ENCODE measurements around the gene CD3E.

CD3E gene

DNA sequence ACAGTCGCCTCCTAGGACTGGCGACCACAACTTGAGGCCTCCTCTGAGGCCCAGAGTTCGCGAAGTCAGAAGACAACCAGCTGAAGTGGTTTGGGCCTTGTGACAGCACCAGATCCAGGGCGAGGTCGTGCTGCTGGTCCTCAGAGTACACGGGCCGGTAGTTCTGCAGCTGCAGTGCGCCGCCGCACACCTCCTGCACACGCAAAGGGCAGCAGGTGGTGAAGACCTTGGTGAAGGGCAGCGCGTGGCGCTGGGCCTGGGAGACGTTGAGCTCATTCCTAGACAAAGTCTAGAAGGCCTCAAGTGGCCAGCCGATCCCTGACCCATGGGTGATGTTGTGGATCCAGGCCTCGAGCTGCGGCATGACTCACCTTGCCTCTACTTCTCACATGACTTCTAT, 18.2 kb downstream of the CD3E start:
- no peak for DNase-seq (ENCODE audit: low read depth)

DNA sequence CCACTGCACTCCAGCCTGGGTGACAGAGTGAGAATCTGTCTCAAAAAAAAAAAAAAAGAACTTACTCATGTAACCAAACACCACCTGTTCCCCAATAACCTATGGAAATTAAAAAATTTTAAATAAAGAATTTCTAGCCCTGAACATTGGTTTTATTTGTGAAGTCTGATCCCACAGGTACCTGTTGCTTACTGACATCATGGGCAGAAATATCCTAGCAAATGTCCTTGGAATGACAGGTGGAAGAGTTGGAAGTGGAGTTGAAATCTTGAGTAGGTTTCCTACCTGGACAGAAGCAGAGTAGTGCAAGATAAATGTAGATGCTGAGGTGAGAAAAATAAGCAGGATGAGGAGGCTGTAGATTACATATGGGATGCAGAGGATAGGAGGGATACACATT, 20.8 kb downstream of the CD3E start:
- no peak for DNase-seq (ENCODE audit: low read depth)

DNA sequence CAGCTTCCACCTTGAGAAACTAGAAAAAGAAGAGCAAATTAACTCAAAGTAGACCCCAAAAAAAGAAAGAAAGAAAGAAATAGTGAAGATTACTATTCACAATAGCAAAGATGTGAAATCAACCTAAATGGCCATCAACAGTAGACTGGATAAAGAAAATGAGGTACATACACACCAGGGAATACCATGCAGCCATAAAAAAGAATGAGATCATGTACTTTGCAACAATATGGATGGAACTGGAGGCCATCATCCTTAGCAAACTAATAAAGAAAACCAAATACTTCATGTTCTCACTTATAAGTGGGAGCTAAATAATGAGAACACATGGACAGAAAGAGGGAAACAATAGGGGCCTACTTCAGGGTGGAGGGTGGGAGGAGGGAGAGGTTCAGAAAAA, 24.2 kb downstream of the CD3E start:
- DNase-seq (ENCODE audit: low read depth), result no peak

DNA sequence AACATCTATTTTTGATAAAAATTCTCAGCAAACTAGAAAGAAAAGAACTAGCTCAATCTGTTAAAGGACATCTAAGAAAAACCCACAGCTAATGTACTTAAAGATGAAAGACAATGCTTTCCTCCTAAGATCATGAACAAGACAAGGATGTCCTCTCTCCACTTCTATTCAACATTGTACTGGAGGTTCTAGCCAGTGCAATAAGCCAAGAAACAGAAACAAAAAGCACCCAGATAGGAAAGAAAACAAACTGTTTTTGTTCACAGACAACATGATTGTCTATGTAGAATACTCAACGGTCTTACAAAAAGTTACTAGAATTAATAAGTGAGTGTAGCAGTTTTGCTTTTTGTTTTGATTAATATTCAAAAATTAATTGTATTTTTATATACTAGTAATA, 30.2 kb downstream of the CD3E start:
- no peak for DNase-seq (ENCODE audit: low read depth)

DNA sequence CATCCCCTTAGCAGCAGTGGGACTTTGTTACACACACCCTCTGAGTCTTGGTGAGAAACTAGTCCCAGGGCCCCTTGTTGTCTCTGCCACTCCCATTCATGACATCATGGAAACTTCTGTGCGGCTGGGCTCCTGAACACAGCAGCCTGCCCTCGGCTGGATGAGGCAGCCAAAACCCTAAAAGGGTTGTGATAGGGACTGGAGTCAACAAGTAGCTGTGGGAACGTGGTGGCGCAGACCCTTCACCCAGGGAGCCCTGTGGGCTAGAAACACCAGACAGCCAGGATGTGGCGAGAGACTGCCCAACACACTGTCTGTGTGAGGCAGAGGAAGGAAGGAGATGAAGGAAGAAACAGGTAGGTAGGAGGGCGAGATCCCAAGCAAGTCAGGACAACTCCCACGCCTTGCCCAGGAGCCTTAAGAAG, 34.1 kb downstream of the CD3E start:
- peak; percentile 75 for DNase-seq (ENCODE audit: low read depth)

DNA sequence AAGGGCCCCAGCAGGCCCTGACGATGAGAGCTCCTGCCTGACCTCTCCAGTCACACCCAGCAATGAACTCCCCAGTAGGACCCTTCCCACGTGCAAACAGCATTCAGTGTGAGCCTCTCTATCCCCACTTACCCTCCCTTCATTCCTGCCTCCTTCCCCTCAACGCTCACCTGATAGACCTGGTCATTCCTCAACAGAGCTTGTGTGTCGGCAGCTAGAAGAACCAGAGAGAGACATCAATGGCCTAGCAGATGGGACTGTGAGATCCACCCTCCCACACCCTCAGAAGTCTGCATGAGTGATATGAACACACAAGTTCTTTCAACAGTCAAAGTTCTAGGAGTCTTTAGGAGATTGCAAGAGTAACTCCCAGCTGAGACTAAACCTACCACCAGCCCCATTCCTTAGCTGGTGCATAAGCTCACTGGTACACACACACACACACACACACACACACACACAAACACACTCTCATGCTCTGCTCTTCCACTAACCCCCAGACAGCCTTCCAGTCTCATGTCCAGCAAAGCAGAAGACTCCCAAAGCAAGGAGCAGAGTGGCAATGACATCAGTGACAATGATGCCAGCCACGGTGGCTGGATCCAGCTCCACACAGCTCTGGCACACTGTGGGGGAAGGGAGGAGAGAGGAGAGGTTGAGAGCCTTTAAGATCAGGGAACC, 34.9 kb downstream of the CD3E start:
- no peak for DNase-seq (ENCODE audit: low read depth)

DNA sequence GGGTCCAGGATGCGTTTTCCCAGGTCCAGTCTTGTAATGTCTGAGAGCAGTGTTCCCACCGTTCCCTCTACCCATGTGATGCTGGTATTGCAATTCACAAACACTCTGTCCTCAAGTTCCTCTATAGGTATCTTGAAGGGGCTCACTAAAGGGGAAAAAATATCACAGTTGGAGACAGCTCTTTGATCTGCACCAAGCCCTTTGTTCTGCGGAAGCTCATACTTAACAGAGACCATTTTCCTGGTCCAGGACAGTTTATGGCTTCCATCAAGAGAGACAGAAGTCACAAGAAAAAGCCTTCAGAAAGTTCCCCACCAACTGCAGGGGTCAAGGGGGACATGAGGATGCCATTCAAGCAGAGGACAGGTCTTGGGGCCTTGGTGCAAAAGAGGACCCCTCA, 35.9 kb downstream of the CD3E start:
- DNase-seq (ENCODE audit: low read depth), result no peak

DNA sequence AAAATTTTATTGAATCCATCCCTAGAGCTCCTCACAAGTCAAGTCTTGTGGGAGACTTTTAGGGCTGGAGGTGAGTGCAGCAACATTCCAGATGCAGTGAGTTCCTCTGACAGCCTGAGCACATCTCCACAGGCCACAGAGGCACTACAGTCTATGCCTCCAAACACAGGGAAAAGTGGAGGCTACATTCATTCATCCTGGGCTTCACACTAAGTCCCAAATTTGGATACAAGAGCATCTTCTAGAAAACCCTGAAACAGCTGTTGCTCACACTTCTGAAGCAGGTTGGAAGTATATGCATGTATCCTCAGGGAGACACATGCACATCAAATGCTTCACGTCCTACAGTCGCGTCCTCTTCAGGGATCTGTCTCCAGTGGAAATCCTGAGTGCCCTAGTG, 36.7 kb downstream of the CD3E start:
- no peak for DNase-seq (ENCODE audit: low read depth)

DNA sequence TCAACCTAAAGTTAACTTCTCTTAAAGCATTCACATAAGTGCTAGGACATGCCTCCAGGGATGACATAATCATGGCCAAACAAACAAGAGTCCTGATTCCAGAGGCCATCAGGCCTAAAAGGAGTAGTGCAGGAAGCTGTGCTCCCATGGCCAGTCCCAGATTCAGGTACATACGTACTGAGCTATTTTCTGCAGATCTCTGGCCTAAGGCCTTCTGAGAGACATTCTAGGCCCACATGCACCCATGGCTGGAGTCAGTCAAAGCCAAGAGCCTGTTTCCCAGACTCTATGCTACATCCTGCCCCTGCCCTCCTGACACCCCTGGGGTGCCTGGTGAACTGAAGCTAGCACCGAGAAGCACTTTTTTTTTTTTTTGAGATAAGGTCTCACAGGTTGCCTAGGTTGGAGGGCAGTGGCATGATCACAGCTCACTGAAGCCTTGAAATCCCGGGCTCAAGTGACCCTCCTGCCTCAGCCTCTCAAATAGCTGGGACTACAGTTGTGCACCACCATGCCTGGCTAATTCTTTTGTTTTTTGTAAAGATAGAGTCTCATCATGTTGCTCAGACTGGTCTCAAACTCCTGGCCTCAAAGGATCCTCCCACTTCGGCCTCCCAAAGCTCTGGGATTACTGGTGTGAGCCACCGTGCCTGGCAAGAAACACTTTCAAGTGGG, 37.4 kb downstream of the CD3E start:
- DNase-seq (ENCODE audit: low read depth), result no peak

DNA sequence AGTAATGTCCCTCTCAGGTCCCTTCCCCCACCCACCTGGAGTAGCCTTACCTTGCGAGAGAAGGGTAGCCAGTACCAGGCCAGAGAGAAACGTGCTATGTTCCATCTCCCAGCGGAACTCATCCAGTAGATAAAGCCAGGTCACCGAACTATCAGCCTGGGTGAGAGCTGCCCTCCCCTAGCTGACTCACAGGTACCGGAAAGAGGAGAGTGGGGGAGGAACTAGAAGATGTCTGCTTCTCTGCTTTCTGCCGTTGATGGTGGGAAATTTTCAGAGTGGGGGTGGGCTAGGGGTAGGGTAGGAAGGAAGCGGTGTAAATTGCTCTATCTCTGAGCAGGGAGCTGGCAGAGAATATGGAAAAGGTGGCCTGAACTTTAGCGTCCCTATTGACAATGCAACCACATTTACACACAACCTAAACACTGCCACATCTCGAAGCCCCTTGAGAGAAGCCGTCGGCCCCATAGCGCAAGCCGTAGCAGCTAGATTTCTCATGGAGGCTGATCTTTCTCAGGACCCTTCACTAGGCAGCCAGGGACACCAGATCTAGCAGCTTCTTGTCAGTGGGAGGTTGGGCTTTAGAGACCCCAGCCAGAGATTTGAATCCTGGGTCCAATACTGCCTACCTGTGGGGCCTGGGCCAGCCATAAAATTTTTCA, 38.1 kb downstream of the CD3E start, which contains the start of gene CD3D:
Gene CD3D (minus strand): TSS at position 203 of the 659 bp plus-strand sequence. CDS start 98 bp downstream, at position 105.
- peak; percentile 41 for DNase-seq (ENCODE audit: low read depth)

DNA sequence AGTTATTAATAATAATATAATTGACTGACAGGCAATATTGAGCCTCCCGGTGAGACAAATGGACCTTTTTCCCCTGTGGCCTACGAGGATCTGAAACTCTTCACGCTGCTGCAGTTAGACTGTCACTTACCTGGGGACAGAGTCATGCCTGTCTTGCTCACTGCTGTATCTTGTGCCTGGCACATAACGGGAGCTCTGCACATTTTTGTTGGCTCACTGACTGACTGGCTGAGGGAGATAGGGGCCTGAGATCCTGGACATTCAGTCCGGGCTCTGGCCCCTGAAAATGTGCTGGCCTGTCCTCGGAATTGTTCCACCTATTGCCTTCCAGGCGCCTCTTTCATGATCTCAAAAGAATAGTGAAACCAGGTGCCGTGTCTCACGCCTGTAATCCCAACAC, 38.7 kb downstream of the CD3E start:
- no peak for DNase-seq (ENCODE audit: low read depth)

DNA sequence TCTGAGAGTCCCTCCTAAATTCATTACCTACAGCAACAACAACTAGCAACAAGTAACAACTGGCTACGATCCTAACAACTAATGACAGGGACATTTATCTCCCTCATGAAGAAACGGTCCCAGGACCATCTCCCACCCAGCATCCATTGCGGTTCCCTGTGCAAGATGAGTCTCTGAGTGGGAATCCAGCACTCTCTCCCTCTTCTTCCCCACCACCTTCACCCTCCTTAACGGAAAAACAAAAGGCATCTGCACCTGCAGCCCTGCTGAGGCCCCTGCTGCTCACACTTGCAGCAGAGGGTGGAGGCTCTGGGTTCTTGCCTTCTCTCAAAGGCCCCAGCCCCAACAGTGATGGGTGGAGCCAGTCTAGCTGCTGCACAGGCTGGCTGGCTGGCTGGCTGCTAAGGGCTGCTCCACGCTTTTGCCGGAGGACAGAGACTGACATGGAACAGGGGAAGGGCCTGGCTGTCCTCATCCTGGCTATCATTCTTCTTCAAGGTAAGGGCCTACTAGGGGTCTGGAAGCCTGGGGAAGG, 39.5 kb downstream of the CD3E start, which contains the start of gene CD3G:
Gene CD3G (plus strand): TSS at position 364 of the 535 bp plus-strand sequence. CDS start 80 bp downstream, at position 444.
- DNase-seq (ENCODE audit: low read depth), result peak; percentile 39

DNA sequence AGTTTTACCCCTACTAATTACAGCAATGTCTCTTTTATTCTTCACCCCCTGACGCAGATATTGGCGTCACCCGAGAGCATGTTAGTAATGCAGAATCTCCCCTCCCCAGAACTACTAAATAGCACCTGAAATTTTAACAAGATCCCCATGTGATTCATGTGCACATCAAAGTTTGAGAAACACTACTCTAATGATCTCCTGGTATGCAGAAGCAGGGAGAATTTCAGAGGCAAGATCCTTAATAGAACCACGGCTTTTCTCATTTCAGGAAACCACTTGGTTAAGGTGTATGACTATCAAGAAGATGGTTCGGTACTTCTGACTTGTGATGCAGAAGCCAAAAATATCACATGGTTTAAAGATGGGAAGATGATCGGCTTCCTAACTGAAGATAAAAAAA, 44.9 kb downstream of the CD3E start:
- DNase-seq (ENCODE audit: low read depth), result no peak

DNA sequence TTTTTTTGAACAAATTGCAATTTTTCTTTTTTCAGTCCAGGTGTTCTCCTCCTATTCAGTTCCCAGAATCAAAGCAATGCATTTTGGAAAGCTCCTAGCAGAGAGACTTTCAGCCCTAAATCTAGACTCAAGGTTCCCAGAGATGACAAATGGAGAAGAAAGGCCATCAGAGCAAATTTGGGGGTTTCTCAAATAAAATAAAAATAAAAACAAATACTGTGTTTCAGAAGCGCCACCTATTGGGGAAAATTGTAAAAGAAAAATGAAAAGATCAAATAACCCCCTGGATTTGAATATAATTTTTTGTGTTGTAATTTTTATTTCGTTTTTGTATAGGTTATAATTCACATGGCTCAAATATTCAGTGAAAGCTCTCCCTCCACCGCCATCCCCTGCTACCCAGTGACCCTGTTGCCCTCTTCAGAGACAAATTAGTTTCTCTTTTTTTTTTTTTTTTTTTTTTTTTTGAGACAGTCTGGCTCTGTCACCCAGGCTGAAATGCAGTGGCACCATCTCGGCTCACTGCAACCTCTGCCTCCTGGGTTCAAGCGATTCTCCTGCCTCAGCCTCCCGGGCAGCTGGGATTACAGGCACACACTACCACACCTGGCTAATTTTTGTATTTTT, 48.7 kb downstream of the CD3E start:
- no peak for DNase-seq (ENCODE audit: low read depth)

DNA sequence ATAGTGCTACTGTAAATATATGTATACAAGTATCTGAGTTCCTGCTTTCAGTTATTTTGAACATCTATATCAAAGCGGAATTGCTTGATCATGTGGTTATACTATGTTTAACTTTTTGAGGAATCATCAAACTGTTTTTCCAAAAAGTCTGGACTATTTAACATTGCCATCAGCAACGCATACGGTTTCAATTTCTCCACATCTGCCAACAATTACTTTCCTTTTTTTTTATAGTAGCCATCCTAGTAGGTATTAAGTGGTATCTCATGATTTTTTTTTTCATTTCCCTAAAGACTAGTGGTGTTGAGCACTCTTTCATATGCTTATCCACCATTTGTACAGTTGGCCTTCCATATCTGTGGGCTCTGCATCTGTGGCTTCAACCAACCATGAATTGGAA, 53.5 kb downstream of the CD3E start:
- DNase-seq (ENCODE audit: low read depth), result no peak

DNA sequence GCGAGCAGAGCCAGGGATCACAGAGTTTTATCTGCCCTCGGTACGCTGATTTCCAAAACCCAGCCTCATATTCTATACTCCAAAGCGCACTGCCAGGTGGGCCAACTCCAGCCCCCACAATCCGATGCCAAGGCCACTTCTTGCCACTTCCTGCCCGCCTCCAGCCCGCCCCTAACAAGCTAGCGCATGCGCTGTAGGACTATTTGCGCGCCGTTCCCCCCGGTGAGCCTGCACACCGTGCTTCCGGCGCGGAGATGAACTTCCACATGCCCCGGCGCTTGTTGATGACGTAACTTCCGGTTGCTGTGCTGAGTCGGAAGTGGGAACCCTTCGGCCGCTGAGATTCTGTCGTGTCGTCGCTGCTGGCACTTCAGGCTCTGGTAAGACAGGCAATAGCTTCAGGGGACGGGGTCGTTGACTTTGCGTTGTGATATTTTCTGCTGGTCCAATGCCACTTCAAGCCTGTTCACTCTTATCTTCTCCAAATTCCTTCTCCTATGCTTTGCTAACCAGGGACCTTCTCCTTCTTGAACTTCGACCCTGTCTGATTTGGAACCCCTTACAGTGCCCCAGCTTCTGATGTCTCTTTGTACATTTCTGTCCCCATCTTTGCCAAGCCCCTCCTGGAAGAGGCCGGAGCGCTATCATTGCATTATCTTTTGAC, 54.9 kb downstream of the CD3E start, which contains the start of gene UBE4A:
Gene UBE4A (plus strand): TSS at position 306 of the 664 bp plus-strand sequence. CDS start 5,481 bp downstream, outside the sequence.
- DNase-seq (ENCODE audit: low read depth), result peak; percentile 97

DNA sequence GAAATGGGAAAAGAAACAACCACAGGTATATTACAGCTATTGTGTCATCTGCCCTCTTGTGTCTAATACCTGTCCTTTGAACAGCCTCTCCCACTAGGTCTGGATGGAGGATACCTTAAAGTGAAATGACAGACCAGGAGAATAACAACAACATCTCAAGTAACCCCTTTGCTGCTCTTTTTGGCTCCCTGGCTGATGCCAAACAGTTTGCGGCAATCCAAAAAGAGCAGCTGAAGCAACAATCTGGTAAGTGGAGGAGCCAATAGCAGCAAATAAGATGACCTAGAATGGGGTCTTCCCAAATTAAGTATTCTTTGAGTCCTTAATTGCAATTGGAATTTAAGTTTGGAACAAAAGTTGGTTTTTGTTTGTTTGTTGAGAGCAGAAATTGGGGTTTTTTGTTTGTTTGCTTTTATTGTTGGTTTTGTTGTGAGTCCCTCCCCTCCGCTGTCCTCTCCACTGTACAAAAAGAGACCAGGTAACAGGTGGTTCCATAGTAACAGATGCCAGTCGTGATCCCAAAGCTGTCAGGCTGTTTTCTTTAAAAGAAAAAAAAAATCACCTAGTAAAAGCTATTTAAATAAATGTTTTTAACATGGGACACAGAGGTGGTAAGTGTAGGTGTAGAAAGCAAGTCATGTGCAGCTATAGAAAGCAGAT, 60.6 kb downstream of the CD3E start:
- DNase-seq (ENCODE audit: low read depth), result no peak
